ENCODE results near the gene GPR42.
"Not testable (repeated sequence)": the region's sequence is repeated elsewhere in the genome, so short reads cannot be mapped to it uniquely, and the experiment has no call there.

GPR42 gene

DNA sequence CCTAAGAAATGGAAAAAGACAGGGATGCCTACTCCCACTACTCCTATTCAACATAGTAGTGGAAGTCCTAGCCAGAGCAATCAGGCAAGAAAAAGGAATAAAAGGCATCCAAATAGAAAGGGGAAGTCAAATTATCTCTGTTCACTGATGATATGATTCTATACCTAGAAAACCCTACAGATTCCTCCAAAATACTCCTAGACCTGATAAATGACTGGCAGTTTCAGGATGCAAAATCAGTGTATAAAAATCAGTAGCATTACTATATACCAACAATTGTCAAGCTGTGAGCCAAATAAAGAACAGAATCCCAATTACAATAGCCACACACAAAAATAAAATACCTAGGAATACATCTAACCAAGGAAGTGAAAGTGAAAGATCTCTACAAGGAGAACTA is 1.3 kb upstream of the GPR42 start:
- TF ChIP-seq, protein P1, sequence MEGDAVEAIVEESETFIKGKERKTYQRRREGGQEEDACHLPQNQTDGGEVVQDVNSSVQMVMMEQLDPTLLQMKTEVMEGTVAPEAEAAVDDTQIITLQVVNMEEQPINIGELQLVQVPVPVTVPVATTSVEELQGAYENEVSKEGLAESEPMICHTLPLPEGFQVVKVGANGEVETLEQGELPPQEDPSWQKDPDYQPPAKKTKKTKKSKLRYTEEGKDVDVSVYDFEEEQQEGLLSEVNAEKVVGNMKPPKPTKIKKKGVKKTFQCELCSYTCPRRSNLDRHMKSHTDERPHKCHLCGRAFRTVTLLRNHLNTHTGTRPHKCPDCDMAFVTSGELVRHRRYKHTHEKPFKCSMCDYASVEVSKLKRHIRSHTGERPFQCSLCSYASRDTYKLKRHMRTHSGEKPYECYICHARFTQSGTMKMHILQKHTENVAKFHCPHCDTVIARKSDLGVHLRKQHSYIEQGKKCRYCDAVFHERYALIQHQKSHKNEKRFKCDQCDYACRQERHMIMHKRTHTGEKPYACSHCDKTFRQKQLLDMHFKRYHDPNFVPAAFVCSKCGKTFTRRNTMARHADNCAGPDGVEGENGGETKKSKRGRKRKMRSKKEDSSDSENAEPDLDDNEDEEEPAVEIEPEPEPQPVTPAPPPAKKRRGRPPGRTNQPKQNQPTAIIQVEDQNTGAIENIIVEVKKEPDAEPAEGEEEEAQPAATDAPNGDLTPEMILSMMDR (IDR thresholded peaks at IDR 0.05) = no peak
- no peak for TF ChIP-seq ZFX (IDR thresholded peaks at IDR 0.05; ENCODE audit: borderline replicate concordance)

DNA sequence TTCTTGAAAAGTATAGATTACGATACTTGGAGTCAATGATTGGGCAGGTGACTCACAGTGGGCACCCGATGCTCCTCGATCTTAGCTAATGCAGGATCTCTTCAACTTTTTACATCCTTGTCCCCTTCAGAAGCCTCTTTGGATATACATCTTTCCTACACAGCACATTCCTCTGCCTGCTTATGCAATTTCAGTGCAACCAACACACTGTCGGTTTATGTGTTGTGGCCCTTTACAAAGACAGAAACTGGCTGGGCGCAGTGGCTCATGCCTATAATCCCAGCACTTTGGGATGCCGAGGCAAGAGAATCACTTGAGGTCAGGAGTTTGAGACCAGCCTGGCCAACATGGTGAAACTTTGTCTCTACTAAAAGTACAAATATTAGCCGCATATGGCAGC is 2.6 kb downstream of the GPR42 start:
- no peak overlapping the region for H3K27ac ChIP-seq
- TF ChIP-seq ZFX (IDR thresholded peaks at IDR 0.05; ENCODE audit: borderline replicate concordance) = no peak
- TF ChIP-seq, protein P1 (IDR thresholded peaks at IDR 0.05) = no peak

More for the DNA sequence above, 1.3 kb upstream of the GPR42 start:
- H3K27ac ChIP-seq = no peak overlapping the region

DNA sequence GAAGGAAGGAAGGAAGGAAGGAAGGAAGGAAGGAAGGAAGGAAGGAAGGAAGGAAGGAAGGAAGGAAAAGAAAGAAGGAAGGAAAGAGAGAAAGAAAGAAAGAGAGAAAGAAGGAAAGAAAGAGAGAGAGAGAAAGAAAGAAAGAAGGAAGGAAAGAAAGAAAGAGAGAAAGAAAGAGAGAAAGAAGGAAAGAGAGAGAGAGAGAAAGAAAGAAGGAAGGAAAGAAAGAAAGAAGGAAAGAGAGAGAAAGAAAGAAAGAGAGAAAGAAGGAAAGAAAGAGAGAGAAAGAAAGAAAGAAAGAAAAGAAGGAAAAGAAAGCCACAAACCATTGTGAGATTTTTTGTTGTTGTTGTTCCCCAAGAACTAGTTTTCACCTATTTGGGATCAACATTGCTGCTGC is 3.2 kb downstream of the GPR42 start:
- not testable (repeated sequence) for H3K27ac ChIP-seq

DNA sequence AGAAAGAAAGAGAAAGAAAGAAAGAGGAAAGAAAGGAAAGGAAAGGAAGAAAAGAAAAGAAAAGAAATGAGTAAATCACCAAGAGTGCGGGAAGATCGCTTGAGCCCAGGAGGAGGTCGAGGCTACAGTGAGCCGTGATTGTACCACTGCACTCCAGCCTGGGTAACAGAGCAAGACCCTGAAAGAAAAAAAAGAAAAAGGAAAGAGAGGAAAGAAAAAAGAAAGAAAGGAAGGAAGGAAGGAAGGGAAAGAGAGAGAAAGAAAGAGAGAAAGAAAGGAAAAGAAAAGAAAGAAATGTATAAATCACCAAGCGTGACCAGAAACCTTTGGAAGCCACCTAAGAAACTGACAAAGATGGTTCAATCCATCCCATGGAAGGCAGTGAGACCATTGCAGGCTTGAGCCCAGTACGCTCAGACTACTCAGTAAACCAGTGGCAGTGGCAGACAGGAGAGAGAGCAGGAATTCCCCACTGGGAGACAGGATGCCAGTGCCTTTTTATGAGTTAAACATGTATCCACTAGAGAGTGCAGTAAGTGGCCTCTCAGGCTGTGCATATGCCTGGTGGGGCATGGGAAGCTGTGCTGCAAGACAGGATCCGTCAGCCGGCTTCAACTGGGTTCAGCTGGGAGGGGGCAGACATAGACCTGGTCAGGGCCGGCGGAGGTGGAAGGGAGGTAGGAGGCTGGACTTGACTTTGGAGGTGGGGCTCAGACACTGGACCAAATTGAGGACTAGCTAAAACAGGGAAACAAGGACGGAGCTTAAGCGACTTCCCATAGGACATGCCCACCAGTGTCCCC is 4.8 kb downstream of the GPR42 start:
- no peak overlapping the region for H3K27ac ChIP-seq
- TF ChIP-seq, protein P1 (IDR thresholded peaks at IDR 0.05) = no peak

DNA sequence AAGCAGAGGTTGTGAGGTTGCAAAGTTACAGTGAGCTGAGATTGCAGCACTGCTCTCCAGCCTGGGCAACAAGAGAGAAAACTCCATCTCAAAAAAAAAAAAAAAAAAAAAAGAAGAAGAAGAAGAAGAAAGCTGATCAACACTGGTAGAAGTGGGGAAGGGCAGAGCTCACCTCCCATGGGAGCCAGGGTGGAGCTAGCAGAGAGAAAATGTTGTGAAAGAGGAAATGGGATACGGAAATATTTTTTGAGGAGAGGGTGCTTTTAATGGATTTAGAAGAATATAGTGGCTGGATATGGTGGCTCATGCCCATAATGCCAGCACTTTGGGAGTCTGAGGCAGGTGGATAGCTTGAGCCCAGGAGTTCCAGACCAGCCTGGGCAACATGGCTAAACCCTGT is 6.8 kb downstream of the GPR42 start:
- H3K27ac ChIP-seq = no peak overlapping the region
- TF ChIP-seq, protein P1 (IDR thresholded peaks at IDR 0.05) = no peak
- TF ChIP-seq ZFX (IDR thresholded peaks at IDR 0.05; ENCODE audit: borderline replicate concordance) = no peak

DNA sequence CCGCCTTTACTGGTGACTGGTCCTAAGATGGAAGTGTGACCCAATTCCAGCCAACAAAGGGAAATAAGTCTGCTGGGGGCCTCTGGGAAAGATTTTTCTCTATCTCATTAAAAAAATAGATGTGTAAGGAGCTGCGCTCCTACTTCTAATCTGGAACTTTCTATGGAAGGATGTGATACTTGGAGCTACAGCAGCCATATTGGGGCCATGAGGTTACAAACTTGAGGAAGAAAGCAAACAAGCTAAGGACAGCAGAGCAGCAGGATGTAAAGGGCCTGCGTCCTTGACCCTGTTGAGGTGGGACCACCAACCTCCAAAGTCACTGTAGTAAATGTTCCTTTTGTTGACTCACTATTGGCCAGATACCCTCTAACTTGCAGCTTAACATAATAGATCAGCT is 7.5 kb downstream of the GPR42 start:
- TF ChIP-seq, protein P1 (IDR thresholded peaks at IDR 0.05) = no peak
- TF ChIP-seq ZFX (IDR thresholded peaks at IDR 0.05; ENCODE audit: borderline replicate concordance) = no peak

DNA sequence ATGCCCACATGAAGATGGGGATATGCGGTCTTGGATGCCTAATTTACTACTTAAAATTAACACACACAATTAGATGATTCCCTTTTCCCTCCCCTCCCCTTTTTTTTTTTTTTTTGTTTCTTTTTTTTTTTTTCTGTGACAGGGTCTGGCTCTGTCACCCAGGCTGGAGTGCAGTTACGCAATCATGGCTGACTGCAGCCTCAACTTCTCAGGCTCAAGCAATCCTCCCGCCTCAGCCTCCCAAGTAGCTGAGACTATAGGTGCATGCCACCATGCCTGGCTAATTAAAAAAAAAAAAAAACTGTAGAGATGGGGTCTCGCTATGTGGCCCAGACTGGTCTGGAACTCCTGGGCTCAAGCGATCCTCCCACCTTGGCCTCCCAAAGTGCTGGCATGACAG is 8.7 kb downstream of the GPR42 start:
- not testable (repeated sequence) for H3K27ac ChIP-seq

More for the DNA sequence above, 7.5 kb downstream of the GPR42 start:
- no peak overlapping the region for H3K27ac ChIP-seq

DNA sequence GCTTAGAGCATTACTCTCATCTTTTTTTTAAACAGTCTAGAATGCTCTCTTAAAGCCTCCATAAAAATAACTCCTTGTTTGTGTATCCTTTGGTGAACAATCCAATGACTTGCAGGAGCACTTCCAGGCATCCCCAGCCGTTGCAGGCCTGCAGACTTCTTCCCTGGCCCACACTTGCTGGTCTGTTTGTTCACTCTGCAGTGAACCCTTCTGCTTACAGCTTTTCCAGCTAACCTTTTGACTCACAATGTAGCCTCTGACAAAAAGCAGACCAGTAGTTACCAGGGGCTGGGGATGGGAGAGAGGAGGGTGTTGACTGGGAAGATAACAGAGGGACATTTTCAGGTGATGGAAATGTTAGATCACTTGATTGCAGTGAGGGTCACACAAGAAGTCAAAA is 9.1 kb downstream of the GPR42 start:
- no peak for TF ChIP-seq ZFX (IDR thresholded peaks at IDR 0.05; ENCODE audit: borderline replicate concordance)
- TF ChIP-seq, protein P1 (IDR thresholded peaks at IDR 0.05) = no peak
- no peak overlapping the region for H3K27ac ChIP-seq
